ENCODE results near the gene RHOV.

DNA sequence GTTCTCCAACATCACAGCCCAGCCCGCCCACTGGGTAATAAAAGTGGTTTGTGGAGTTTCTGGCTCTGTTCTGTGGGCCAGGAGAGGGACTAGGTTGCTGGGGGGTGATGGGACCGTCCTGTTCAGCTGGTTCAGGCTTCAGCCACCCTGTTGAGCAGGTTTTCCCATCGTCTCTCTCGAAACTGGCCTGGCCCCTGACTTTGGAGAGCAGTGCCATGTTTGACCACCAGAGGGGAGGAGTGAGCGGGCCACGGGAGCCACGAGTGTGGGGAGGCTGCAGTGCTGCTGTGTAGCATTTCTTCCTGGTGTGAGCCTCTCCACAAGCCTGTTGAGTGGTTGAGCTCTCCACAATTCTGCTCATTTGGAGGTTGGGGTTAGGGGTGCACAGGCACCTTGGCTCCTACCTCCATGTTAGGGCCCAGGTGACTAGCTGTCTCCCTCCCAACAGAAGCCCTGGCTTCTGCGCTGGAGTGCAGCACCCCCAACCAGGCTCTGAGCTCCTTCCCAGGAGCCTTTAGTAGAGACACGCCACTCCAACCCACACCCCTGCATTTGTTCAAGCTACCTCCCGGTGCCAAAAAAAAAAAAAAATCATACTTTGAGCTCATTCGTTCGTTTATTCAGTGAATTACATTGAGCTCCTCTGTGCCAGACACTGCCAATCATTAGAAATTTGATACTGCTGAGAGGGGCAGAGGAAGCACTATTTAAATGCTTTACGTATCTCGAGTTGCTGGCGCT is 16.3 kb downstream of the RHOV start:
- no peak for TF ChIP-seq POLR2AphosphoS5 (IDR thresholded peaks at IDR 0.05; ENCODE audit: borderline replicate concordance, low read depth, low read length)
- TF ChIP-seq EZH2 (IDR thresholded peaks at IDR 0.05) = no peak

Measured in SK-N-MC (cell line).